HG03095 (cell line): Measurements from ENCODE around the gene NR2F6.
"Not testable (repeated sequence)": the region's sequence is repeated elsewhere in the genome, so short reads cannot be mapped to it uniquely, and the experiment has no call there.

ENCODE experiments used
- ATAC-seq: cut with Tn5 transposase; IDR thresholded peaks from one replicate; pipeline ENCODE4 v1.9.1; 2021; ENCODE audit warnings: moderate library complexity; ENCODE audit not compliant: unreplicated experiment

Gene NR2F6

GRCh38 chr19:17245535-17245984 is at the start of gene NR2F6:
Gene NR2F6, minus strand, starts transcription at chr19:17245919. Its CDS starts 699 bp downstream, at chr19:17245220.
- no peak for ATAC-seq

- no peak for ATAC-seq
Observed at GRCh38 chr19:17294051-17294891, 48.6 kb upstream of the NR2F6 start.

- no peak for ATAC-seq
Observed at GRCh38 chr19:17293605-17294004, 47.9 kb upstream of the NR2F6 start.

GRCh38 chr19:17292301-17293074 is 46.8 kb upstream of the NR2F6 start:
- ATAC-seq: peak; percentile 76

- ATAC-seq: no peak
Observed at GRCh38 chr19:17289489-17289888, 43.8 kb upstream of the NR2F6 start.

GRCh38 chr19:17286752-17287151 is 41.0 kb upstream of the NR2F6 start:
- ATAC-seq: no peak

GRCh38 chr19:17286263-17286662 is 40.5 kb upstream of the NR2F6 start:
- ATAC-seq: no peak

- no peak for ATAC-seq
Observed at GRCh38 chr19:17285415-17286135, 39.9 kb upstream of the NR2F6 start.

- no peak for ATAC-seq
Observed at GRCh38 chr19:17283504-17283996, 37.8 kb upstream of the NR2F6 start.

GRCh38 chr19:17282488-17283125 is 36.9 kb upstream of the NR2F6 start:
- peak; percentile 51 for ATAC-seq

- no peak for ATAC-seq
Observed at GRCh38 chr19:17281391-17282304, 35.9 kb upstream of the NR2F6 start, which contains the start of gene ANKLE1. Gene ANKLE1, plus strand, starts transcription at chr19:17281901. Its CDS starts 20 bp downstream, at chr19:17281921.

- ATAC-seq: no peak
Observed at GRCh38 chr19:17279436-17279835, 33.7 kb upstream of the NR2F6 start.

GRCh38 chr19:17275441-17276175 is 29.9 kb upstream of the NR2F6 start:
- no peak for ATAC-seq

- ATAC-seq: not testable (repeated sequence)
Observed at GRCh38 chr19:17274892-17275291, 29.2 kb upstream of the NR2F6 start.

GRCh38 chr19:17268754-17269153 is 23.0 kb upstream of the NR2F6 start:
- no peak for ATAC-seq

GRCh38 chr19:17266975-17267788 is 21.5 kb upstream of the NR2F6 start, which contains the start of gene BABAM1:
Gene BABAM1, plus strand, starts transcription at chr19:17267443. Its CDS starts 1,364 bp downstream, at chr19:17268807.
- ATAC-seq: peak; percentile 85

GRCh38 chr19:17266589-17266974 is 20.9 kb upstream of the NR2F6 start:
- ATAC-seq: peak; percentile 11

- ATAC-seq: no peak
Observed at GRCh38 chr19:17266026-17266425, 20.3 kb upstream of the NR2F6 start.
